GM12878 (cell line): Measurements from ENCODE around the gene ZNF763. TPM values are rescaled to one million over a fixed set of nuclear protein-coding genes. Genes with fewer than 3 reads are reported as not detected.
"Not testable (repeated sequence)": the region's sequence is repeated elsewhere in the genome, so short reads cannot be mapped to it uniquely, and the experiment has no call there.

ENCODE experiments used
- ATAC-seq: fragments of 200-7000 bp; cut with Tn5 transposase; 3 replicates; pipeline ENCODE4 v1.9.1; 2020; ENCODE audit warnings: mild to moderate bottlenecking, moderate library complexity
- BruUV-seq: library from RNA; stranded (reverse); fragments of 400-500 nt; replicated peaks from 2 replicates; lab custom pipeline; 2021; lab: Mats Ljungman, UMichigan
- CTCF ChIA-PET: fragments of 300-600 bp; sonication (Branson Sonifier 250); formaldehyde crosslinking; extraction: SDS; loops from one replicate; lab custom pipeline; 2021; ENCODE audit warnings: inconsistent platforms; lab: Yijun Ruan, JAX
- POLR2A ChIA-PET: fragments of 350-600 bp; formaldehyde crosslinking; extraction: SDS; loops from one replicate; lab custom pipeline; 2021; ENCODE audit warnings: inconsistent platforms; lab: Charles Lee
- RAD21 ChIA-PET: fragments of 300-600 bp; sonication (Branson Sonifier 250); formaldehyde crosslinking; loops from one replicate; lab custom pipeline; 2023; ENCODE audit warnings: antibody characterized with exemption; ENCODE audit not compliant: unreplicated experiment; lab: Charles Lee
- SMC1A ChIA-PET: fragments of 300-600 bp; sonication (Branson Sonifier 250); formaldehyde crosslinking; loops from one replicate; lab custom pipeline; 2023; ENCODE audit not compliant: unreplicated experiment, uncharacterized antibody; lab: Charles Lee
- DNase-seq: peaks from one replicate; pipeline ENCODE4 v3.0.0-alpha.2; 2011; ENCODE audit warnings: low read depth, low spot score
- FAIRE-seq: peaks from 3 replicates; lab custom pipeline; 2011; peaks lifted over from hg19 to GRCh38; lab: Jason Lieb, UNC
- H2AFZ ChIP-seq: 2 replicates; pipeline ENCODE4 v1.6.0; 2011; ENCODE audit warnings: low read depth, low read length, control low read depth; ENCODE audit not compliant: control insufficient read depth
- H3K27ac ChIP-seq: 2 replicates; pipeline ENCODE4 v1.5.1; 2011; ENCODE audit warnings: control low read depth; ENCODE audit not compliant: control insufficient read depth, insufficient read depth
- H3K27me3 ChIP-seq, 2 experiments: replicated peaks in 1 of 2; 2 replicates each; pipeline versions ENCODE4 v1.6.0 to v1.6.1; 2011; ENCODE audit warnings: low read length in 1 of 2; ENCODE audit not compliant: control insufficient read depth in 2 of 2, insufficient read depth in 2 of 2
- H3K36me3 ChIP-seq, 2 experiments: 2 replicates each; pipeline ENCODE4 v1.5.1; 2011; ENCODE audit warnings: low read length in 1 of 2; ENCODE audit not compliant: control insufficient read depth in 2 of 2, insufficient read depth in 2 of 2
- H3K4me1 ChIP-seq: 2 replicates; pipeline ENCODE4 v1.6.1; 2011; ENCODE audit warnings: mild to moderate bottlenecking, low read length, moderate library complexity, mixed read lengths; ENCODE audit not compliant: control insufficient read depth, insufficient read depth
- H3K4me2 ChIP-seq: 2 replicates; pipeline ENCODE4 v1.6.0; 2011; ENCODE audit warnings: control low read depth; ENCODE audit not compliant: control insufficient read depth, insufficient read depth
- H3K4me3 ChIP-seq: fragments of 200-600 bp; sonication (generic); 2 replicates; pipeline ENCODE4 v1.5.1; 2016
- H3K79me2 ChIP-seq: 2 replicates; pipeline ENCODE4 v1.6.0; 2011; ENCODE audit warnings: low read length; ENCODE audit not compliant: control insufficient read depth, insufficient read depth
- H3K9ac ChIP-seq: 2 replicates; pipeline ENCODE4 v1.8.0; 2011; ENCODE audit warnings: low read length, control low read depth, mixed read lengths; ENCODE audit not compliant: control insufficient read depth, insufficient read depth
- H3K9me3 ChIP-seq: replicated peaks from 3 replicates; pipeline ENCODE4 v1.5.1; 2011; ENCODE audit warnings: mild to moderate bottlenecking, low read length; ENCODE audit not compliant: control insufficient read depth, insufficient read depth
- H4K20me1 ChIP-seq: 2 replicates; pipeline ENCODE4 v1.6.0; 2011; ENCODE audit not compliant: control insufficient read depth, insufficient read depth
- CBX5 ChIP-seq: sonication (generic); IDR thresholded peaks from 2 replicates; pipeline ENCODE4 v1.6.1; 2016; ENCODE audit warnings: low read depth, moderate library complexity, mild to moderate bottlenecking, inconsistent platforms
- KLF5 ChIP-seq: fragments of 450-650 bp; IDR thresholded peaks from 2 replicates; pipeline ENCODE4 v1.6.1; 2014; ENCODE audit warnings: mild to moderate bottlenecking; ENCODE audit not compliant: partially characterized antibody
- ZNF217 ChIP-seq: fragments of 450-650 bp; IDR thresholded peaks from 2 replicates; pipeline ENCODE4 v1.6.1; 2017; ENCODE audit warnings: antibody characterized with exemption, mild to moderate bottlenecking
- WGBS: methylation state at CpG from one replicate; pipeline ENCODE4 v1.1.6; 2016; ENCODE audit warnings: low lambda C conversion rate; ENCODE audit not compliant: insufficient replicate concordance, insufficient coverage; ENCODE audit errors: missing lambda C conversion rate; 5-methylcytosine and 5-hydroxymethylcytosine counted together
- in situ Hi-C: fragments of 300-500 bp; cut with MboI; formaldehyde crosslinking; loops from 9 replicates; pipeline ENCODE4 v1.14.3; 2018; ENCODE audit warnings: mixed read lengths
- intact Hi-C: fragments of 100-400 bp; cut with micrococcal nuclease; formaldehyde crosslinking; loops from one replicate; pipeline ENCODE4 v1.14.2; 2022; ENCODE audit not compliant: unreplicated experiment
- polyA plus RNA-seq, 11 experiments: library from polyadenylated mRNA; depleted of rRNA in 4 of 11; unstranded in 6 of 11; stranded (reverse) in 5 of 11; fragments of >200 nt; fragmentation: Nextera tagmentation in 4 of 11; fragmentation: Illumina TruSeq in 1 of 11; extraction: Ambion mirVana in 4 of 11; extraction: Trizol in 1 of 11; gene quantifications; 1 replicate in 1 of 11; 2 replicates in 10 of 11; pipeline versions ENCODE4 v1.2.1 to v1.2.3, GENCODE V29; 2011 to 2016; ENCODE audit warnings: inconsistent platforms in 2 of 11, missing spikeins in 2 of 11, low read depth in 1 of 11
- total RNA-seq, 4 experiments: library from RNA; depleted of rRNA in 3 of 4; stranded (reverse); fragments of >200 nt in 3 of 4; fragmentation: Illumina TruSeq in 1 of 4; extraction: Trizol in 1 of 4; gene quantifications; 2 replicates each; pipeline versions ENCODE4 v1.2.1 to v1.2.3, GENCODE V29; 2013 to 2021
- TF ChIP-seq, protein P1 (sequence below): fragments of 450-650 bp; IDR thresholded peaks from 2 replicates; pipeline ENCODE4 v1.6.1; 2017; ENCODE audit warnings: low read depth, mild to moderate bottlenecking, moderate library complexity
- TF ChIP-seq, protein P2 (sequence below): IDR thresholded peaks from 2 replicates; pipeline ENCODE4 v1.6.1; 2011; ENCODE audit warnings: borderline replicate concordance, low read depth, mild to moderate bottlenecking, moderate library complexity, mixed read lengths, low read length; ENCODE audit not compliant: insufficient read depth; ENCODE audit errors: extremely low read length

The ZNF763 gene
- total and polyA plus RNA-seq, 10 of the 15 experiments (the other 5 are each of a cell fraction or from before 2014, with no cell fraction given): 0.62 to 1.8 (median 1.1) TPM

DNA sequence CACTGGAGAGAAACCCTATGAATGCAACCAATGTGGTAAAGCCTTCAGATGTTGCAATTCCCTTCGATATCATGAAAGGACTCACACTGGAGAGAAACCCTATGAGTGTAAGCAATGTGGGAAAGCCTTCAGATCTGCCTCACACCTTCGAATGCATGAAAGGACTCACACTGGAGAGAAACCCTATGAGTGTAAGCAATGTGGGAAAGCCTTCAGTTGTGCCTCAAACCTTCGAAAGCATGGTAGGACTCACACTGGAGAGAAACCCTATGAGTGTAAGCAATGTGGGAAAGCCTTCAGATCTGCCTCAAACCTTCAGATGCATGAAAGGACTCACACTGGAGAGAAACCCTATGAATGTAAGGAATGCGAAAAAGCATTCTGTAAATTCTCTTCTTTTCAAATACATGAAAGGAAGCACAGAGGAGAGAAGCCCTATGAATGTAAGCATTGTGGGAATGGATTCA lies 15.2 kb upstream of the ZNF763 start:
- H3K79me2 ChIP-seq, CTCF ChIA-PET, in situ Hi-C loops, H3K4me1 ChIP-seq, H4K20me1 ChIP-seq, H3K27me3 ChIP-seq, BruUV-seq, H3K4me3 ChIP-seq, ATAC-seq, H3K4me2 ChIP-seq, intact Hi-C loops, POLR2A ChIA-PET, FAIRE-seq, H3K9ac ChIP-seq, RAD21 ChIA-PET, SMC1A ChIA-PET, H2AFZ ChIP-seq, H3K27ac ChIP-seq, DNase-seq: not testable (repeated sequence)
- TF ChIP-seq, protein P1, sequence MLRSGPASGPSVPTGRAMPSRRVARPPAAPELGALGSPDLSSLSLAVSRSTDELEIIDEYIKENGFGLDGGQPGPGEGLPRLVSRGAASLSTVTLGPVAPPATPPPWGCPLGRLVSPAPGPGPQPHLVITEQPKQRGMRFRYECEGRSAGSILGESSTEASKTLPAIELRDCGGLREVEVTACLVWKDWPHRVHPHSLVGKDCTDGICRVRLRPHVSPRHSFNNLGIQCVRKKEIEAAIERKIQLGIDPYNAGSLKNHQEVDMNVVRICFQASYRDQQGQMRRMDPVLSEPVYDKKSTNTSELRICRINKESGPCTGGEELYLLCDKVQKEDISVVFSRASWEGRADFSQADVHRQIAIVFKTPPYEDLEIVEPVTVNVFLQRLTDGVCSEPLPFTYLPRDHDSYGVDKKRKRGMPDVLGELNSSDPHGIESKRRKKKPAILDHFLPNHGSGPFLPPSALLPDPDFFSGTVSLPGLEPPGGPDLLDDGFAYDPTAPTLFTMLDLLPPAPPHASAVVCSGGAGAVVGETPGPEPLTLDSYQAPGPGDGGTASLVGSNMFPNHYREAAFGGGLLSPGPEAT: 0 out of 2 replicates have a peak, but pooled peaks have one; percentile 5
- TF ChIP-seq ZNF217 (0 out of 2 replicates have a peak, but pooled peaks have one; percentile 8), KLF5 (peak; percentile 82), CBX5 (0 out of 2 replicates have a peak, but pooled peaks have one; percentile 43)
- 96% methylated on average over 4 of the region's 4 CpGs for WGBS
- peaks cover 72% of the 10 kb centered on the region for H3K9me3 ChIP-seq
- H3K36me3 ChIP-seq: peaks cover 6 to 34% of the 10 kb centered on the region in 2 experiments

DNA sequence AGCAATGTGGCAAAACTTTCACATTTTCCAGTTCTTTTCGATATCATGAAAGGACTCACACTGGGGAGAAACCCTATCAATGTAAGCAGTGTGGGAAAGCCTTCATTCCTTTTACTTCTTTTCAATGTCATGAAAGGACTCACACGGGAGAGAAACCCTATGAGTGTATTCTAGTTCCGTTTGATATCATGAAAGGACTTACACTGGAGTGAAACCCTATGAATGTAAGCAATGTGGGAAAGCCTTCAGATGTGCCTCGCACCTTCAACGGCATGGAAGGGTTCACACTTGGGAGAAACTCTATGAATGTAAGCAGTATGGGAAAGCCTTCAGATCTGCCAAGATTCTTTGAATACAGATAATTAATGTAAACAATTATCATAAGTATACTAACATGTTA lies 14.5 kb upstream of the ZNF763 start:
- no peak for DNase-seq
- Histone ChIP-seq H3K27ac (no peak overlapping the region), H2AFZ (no peak overlapping the region), H3K4me3 (no peak overlapping the region), H3K9ac (no peak overlapping the region), H3K79me2 (no peaks in the 10 kb centered on the region), H3K4me2 (no peak overlapping the region), H4K20me1 (no peaks in the 10 kb centered on the region), H3K36me3 (peaks cover 6 to 34% of the 10 kb centered on the region in 2 experiments), H3K27me3 (no peaks in the 10 kb centered on the region), H3K4me1 (no peaks in the 10 kb centered on the region), H3K9me3 (peaks cover 66% of the 10 kb centered on the region)
- no TSS peak for BruUV-seq
- ChIA-PET RAD21 (no interaction called here), CTCF (no interaction called here), POLR2A (no interaction called here), SMC1A (no interaction called here)
- intact Hi-C loops: no loop called here
- 97% methylated on average over 5 of the region's 5 CpGs for WGBS
- ATAC-seq: no peak
- TF ChIP-seq, protein P2, sequence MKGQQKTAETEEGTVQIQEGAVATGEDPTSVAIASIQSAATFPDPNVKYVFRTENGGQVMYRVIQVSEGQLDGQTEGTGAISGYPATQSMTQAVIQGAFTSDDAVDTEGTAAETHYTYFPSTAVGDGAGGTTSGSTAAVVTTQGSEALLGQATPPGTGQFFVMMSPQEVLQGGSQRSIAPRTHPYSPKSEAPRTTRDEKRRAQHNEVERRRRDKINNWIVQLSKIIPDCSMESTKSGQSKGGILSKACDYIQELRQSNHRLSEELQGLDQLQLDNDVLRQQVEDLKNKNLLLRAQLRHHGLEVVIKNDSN: no peak
- no peak for FAIRE-seq
- in situ Hi-C loops: no loop called here
